Measurements from ENCODE around the gene SERGEF.

The SERGEF gene

GRCh38 chr11:17786824-17787525 is 225.9 kb downstream of the SERGEF start:
- no peak for DNase-seq (ENCODE audit: low read depth in 3 of 3)

- DNase-seq (ENCODE audit: low read depth in 3 of 3), result no peak
Observed at GRCh38 chr11:17783878-17784277, 229.0 kb downstream of the SERGEF start.

GRCh38 chr11:17782603-17783337 is 230.1 kb downstream of the SERGEF start:
- DNase-seq (ENCODE audit: low read depth in 3 of 3), result no peak

GRCh38 chr11:17782145-17782544 is 230.7 kb downstream of the SERGEF start:
- no peak for DNase-seq (ENCODE audit: low read depth in 3 of 3)

- no peak for DNase-seq (ENCODE audit: low read depth in 3 of 3)
Observed at GRCh38 chr11:17781626-17782025, 231.2 kb downstream of the SERGEF start.

- no peak for DNase-seq (ENCODE audit: low read depth in 3 of 3)
Observed at GRCh38 chr11:17781221-17781620, 231.6 kb downstream of the SERGEF start.

GRCh38 chr11:17780668-17781067 is 232.2 kb downstream of the SERGEF start:
- DNase-seq (ENCODE audit: low read depth in 3 of 3), result no peak

GRCh38 chr11:17779861-17780594 is 232.8 kb downstream of the SERGEF start:
- DNase-seq (ENCODE audit: low read depth in 3 of 3), result no peak

- DNase-seq (ENCODE audit: low read depth in 3 of 3), result no peak
Observed at GRCh38 chr11:17778956-17779860, 233.6 kb downstream of the SERGEF start.

GRCh38 chr11:17778352-17778751 is 234.5 kb downstream of the SERGEF start:
- DNase-seq (ENCODE audit: low read depth in 3 of 3), result no peak

GRCh38 chr11:17777738-17778091 is 235.1 kb downstream of the SERGEF start:
- DNase-seq (ENCODE audit: low read depth in 3 of 3), result no peak

GRCh38 chr11:17777086-17777737 is 235.6 kb downstream of the SERGEF start:
- no peak for DNase-seq (ENCODE audit: low read depth in 3 of 3)

GRCh38 chr11:17776212-17776875 is 236.5 kb downstream of the SERGEF start:
- DNase-seq (ENCODE audit: low read depth in 3 of 3), result no peak

- DNase-seq (ENCODE audit: low read depth in 3 of 3), result no peak
Observed at GRCh38 chr11:17775507-17776211, 237.2 kb downstream of the SERGEF start.

GRCh38 chr11:17775035-17775348 is 237.9 kb downstream of the SERGEF start:
- DNase-seq (ENCODE audit: low read depth in 3 of 3), result no peak

- no peak for DNase-seq (ENCODE audit: low read depth in 3 of 3)
Observed at GRCh38 chr11:17774232-17775034, 238.4 kb downstream of the SERGEF start.

GRCh38 chr11:17773674-17774073 is 239.2 kb downstream of the SERGEF start:
- no peak for DNase-seq (ENCODE audit: low read depth in 3 of 3)

- no peak for DNase-seq (ENCODE audit: low read depth in 3 of 3)
Observed at GRCh38 chr11:17772704-17773600, 239.9 kb downstream of the SERGEF start.
